ENCODE data around the gene SLC26A5.

DNA sequence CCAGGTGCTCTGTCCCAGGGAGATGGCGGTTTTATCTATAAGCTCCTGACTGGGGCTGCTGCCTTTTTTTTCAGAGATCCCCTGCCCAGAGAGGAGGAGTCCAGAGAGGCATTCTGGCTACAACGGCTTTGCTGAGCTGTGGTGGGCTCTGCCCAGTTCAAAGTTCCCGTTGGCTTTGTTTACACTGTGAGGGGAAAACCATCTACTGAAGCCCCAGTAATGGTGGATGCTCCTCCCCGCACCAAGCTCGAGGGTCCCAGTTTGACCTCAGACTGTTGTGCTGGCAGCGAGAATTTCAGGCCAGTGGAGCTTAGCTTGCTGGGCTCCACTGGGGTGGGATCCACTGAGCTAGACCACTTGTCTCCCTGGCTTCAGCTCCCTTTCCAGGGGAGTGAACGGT, 16.4 kb upstream of the SLC26A5 start:
- TF ChIP-seq, protein P1, sequence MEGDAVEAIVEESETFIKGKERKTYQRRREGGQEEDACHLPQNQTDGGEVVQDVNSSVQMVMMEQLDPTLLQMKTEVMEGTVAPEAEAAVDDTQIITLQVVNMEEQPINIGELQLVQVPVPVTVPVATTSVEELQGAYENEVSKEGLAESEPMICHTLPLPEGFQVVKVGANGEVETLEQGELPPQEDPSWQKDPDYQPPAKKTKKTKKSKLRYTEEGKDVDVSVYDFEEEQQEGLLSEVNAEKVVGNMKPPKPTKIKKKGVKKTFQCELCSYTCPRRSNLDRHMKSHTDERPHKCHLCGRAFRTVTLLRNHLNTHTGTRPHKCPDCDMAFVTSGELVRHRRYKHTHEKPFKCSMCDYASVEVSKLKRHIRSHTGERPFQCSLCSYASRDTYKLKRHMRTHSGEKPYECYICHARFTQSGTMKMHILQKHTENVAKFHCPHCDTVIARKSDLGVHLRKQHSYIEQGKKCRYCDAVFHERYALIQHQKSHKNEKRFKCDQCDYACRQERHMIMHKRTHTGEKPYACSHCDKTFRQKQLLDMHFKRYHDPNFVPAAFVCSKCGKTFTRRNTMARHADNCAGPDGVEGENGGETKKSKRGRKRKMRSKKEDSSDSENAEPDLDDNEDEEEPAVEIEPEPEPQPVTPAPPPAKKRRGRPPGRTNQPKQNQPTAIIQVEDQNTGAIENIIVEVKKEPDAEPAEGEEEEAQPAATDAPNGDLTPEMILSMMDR (IDR thresholded peaks at IDR 0.05): no peak
- no peak for TF ChIP-seq ZFX (IDR thresholded peaks at IDR 0.05; ENCODE audit: borderline replicate concordance)

Measured in 22Rv1 (cell line).